Measurements from ENCODE around the gene CFHR4.
"Not testable (repeated sequence)": the region's sequence is repeated elsewhere in the genome, so short reads cannot be mapped to it uniquely, and the experiment has no call there.

CFHR4 gene

GRCh38 chr1:196887515-196888239 is at the start of gene CFHR4:
TSS of gene CFHR4 (plus strand) at chr1:196888052. CDS start at chr1:196888151, 99 bp downstream.
- in situ Hi-C loops (cut with MboI; ENCODE audit: low sequenced_read_pairs), result no loop called here

- in situ Hi-C loops (cut with MboI; ENCODE audit: low sequenced_read_pairs), result not testable (repeated sequence)
Observed at GRCh38 chr1:196849613-196850492, 38.0 kb upstream of the CFHR4 start.

- in situ Hi-C loops (cut with MboI; ENCODE audit: low sequenced_read_pairs), result no loop called here
Observed at GRCh38 chr1:196856053-196856452, 31.8 kb upstream of the CFHR4 start.

GRCh38 chr1:196857188-196857587 is 30.7 kb upstream of the CFHR4 start:
- in situ Hi-C loops (cut with MboI; ENCODE audit: low sequenced_read_pairs), result no loop called here

- in situ Hi-C loops (cut with MboI; ENCODE audit: low sequenced_read_pairs), result no loop called here
Observed at GRCh38 chr1:196858811-196859210, 29.0 kb upstream of the CFHR4 start.

GRCh38 chr1:196860323-196860884 is 27.4 kb upstream of the CFHR4 start:
- in situ Hi-C loops (cut with MboI; ENCODE audit: low sequenced_read_pairs), result no loop called here

- in situ Hi-C loops (cut with MboI; ENCODE audit: low sequenced_read_pairs), result no loop called here
Observed at GRCh38 chr1:196861429-196861828, 26.4 kb upstream of the CFHR4 start.

GRCh38 chr1:196866974-196867373 is 20.9 kb upstream of the CFHR4 start:
- in situ Hi-C loops (cut with MboI; ENCODE audit: low sequenced_read_pairs), result no loop called here

- in situ Hi-C loops (cut with MboI; ENCODE audit: low sequenced_read_pairs), result no loop called here
Observed at GRCh38 chr1:196873385-196873784, 14.5 kb upstream of the CFHR4 start.

GRCh38 chr1:196875935-196876334 is 11.9 kb upstream of the CFHR4 start:
- in situ Hi-C loops (cut with MboI; ENCODE audit: low sequenced_read_pairs), result no loop called here

GRCh38 chr1:196877964-196878363 is 9.9 kb upstream of the CFHR4 start:
- in situ Hi-C loops (cut with MboI; ENCODE audit: low sequenced_read_pairs), result no loop called here

- in situ Hi-C loops (cut with MboI; ENCODE audit: low sequenced_read_pairs), result not testable (repeated sequence)
Observed at GRCh38 chr1:196886560-196886959, 1.3 kb upstream of the CFHR4 start.

GRCh38 chr1:196890668-196891067 is 2.8 kb downstream of the CFHR4 start:
- in situ Hi-C loops (cut with MboI; ENCODE audit: low sequenced_read_pairs), result no loop called here

- in situ Hi-C loops (cut with MboI; ENCODE audit: low sequenced_read_pairs), result no loop called here
Observed at GRCh38 chr1:196891251-196891650, 3.4 kb downstream of the CFHR4 start.

- in situ Hi-C loops (cut with MboI; ENCODE audit: low sequenced_read_pairs), result no loop called here
Observed at GRCh38 chr1:196896355-196896754, 8.5 kb downstream of the CFHR4 start.

- in situ Hi-C loops (cut with MboI; ENCODE audit: low sequenced_read_pairs), result no loop called here
Observed at GRCh38 chr1:196897158-196897828, 9.4 kb downstream of the CFHR4 start.

- in situ Hi-C loops (cut with MboI; ENCODE audit: low sequenced_read_pairs), result no loop called here
Observed at GRCh38 chr1:196902344-196902743, 14.5 kb downstream of the CFHR4 start.

GRCh38 chr1:196910215-196910614 is 22.4 kb downstream of the CFHR4 start:
- in situ Hi-C loops (cut with MboI; ENCODE audit: low sequenced_read_pairs), result no loop called here

- in situ Hi-C loops (cut with MboI; ENCODE audit: low sequenced_read_pairs), result not testable (repeated sequence)
Observed at GRCh38 chr1:196912283-196912682, 24.4 kb downstream of the CFHR4 start.

- in situ Hi-C loops (cut with MboI; ENCODE audit: low sequenced_read_pairs), result not testable (repeated sequence)
Observed at GRCh38 chr1:196926839-196927238, 39.0 kb downstream of the CFHR4 start.

GRCh38 chr1:196932853-196933252 is 45.0 kb downstream of the CFHR4 start:
- in situ Hi-C loops (cut with MboI; ENCODE audit: low sequenced_read_pairs), result not testable (repeated sequence)

Data from HL-60/S4 treated with retinoic acid at 250 ng/mL for 4 days and 3 days (cell line).